ENCODE measurements around the gene COL2A1.
"Not testable (repeated sequence)": the region's sequence is repeated elsewhere in the genome, so short reads cannot be mapped to it uniquely, and the experiment has no call there.

Gene COL2A1

DNA sequence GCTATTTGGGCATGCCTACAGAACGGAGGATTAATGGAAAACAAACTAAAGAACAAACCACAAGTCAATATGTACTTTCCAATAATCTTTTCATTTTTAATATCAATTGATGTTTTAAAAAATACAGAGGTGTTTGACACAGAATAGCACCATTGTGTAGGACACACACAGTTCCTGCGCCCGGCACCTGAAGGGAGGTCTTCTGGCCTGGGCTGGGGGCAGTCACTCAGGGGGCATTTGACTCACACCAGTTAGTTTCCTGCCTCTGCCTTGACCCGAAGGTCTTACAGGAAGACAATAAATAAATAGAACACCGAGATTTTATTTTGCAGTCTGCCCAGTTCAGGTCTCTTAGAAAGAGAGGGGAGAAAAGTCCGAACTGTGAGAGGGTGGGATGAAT, 31.4 kb downstream of the COL2A1 start:
- Histone ChIP-seq H3K4me1 (ENCODE audit: control insufficient read depth, insufficient read depth, low read length) (no peaks in the 10 kb centered on the region), H3K9ac (ENCODE audit: low read length) (no peak overlapping the region), H3K4me3 (ENCODE audit: low read length) (no peak overlapping the region), H3K36me3 (ENCODE audit: control insufficient read depth, insufficient read depth, low read length) (peaks cover 4% of the 10 kb centered on the region), H3K27ac (ENCODE audit: low read depth, low read length) (no peak overlapping the region), H3K27me3 (ENCODE audit: control insufficient read depth, insufficient read depth, low read length) (no peaks in the 10 kb centered on the region)

DNA sequence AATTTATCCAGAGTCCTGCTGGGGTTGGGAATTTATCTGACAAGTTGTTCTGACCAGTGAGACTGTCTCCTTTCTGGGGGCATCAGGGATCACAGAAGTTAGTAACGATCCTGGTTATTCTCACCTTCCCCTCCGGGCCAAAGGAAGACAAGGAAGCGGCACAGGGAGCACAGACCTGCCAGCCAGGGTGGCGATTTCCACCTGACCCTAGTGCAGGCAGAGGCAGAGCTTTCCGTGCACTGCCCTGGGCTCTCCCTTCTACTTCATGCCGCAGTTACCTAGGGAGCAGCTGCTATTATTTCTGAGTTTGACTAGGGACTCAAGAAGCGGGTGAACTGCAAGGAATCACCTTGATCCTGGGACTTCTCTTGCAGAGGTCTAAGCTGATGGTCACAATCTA, 33.4 kb downstream of the COL2A1 start:
- Histone ChIP-seq H3K27me3 (ENCODE audit: control insufficient read depth, insufficient read depth, low read length) (no peaks in the 10 kb centered on the region), H3K4me3 (ENCODE audit: low read length) (no peak overlapping the region), H3K9ac (ENCODE audit: low read length) (no peak overlapping the region), H3K36me3 (ENCODE audit: control insufficient read depth, insufficient read depth, low read length) (peaks cover 8% of the 10 kb centered on the region), H3K27ac (ENCODE audit: low read depth, low read length) (no peak overlapping the region), H3K4me1 (ENCODE audit: control insufficient read depth, insufficient read depth, low read length) (no peaks in the 10 kb centered on the region)

DNA sequence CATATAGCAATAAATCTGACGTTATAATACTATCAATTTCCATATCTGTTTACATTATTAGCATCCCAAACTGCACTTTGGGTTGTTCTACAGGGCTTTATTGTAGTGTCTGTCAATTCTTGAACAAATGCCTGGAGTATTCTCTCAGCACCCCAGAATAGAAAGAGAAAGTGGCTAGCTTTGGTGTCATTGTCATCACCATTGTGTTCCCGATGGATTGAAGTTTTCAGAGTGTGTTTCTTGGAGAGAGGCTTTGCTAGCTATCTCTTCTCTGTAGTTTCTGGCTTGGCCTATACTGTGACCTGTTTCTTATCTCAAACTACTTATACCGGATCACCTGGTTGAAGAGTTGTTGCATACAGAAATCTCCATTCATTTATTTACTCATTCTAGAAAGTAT, 34.4 kb downstream of the COL2A1 start:
- H3K27ac ChIP-seq (ENCODE audit: low read depth, low read length): no peak overlapping the region
- H3K27me3 ChIP-seq (ENCODE audit: control insufficient read depth, insufficient read depth, low read length): no peaks in the 10 kb centered on the region
- H3K4me3 ChIP-seq (ENCODE audit: low read length): no peak overlapping the region
- H3K9ac ChIP-seq (ENCODE audit: low read length): no peak overlapping the region
- peaks cover 8% of the 10 kb centered on the region for H3K36me3 ChIP-seq (ENCODE audit: control insufficient read depth, insufficient read depth, low read length)
- H3K4me1 ChIP-seq (ENCODE audit: control insufficient read depth, insufficient read depth, low read length): no peaks in the 10 kb centered on the region

DNA sequence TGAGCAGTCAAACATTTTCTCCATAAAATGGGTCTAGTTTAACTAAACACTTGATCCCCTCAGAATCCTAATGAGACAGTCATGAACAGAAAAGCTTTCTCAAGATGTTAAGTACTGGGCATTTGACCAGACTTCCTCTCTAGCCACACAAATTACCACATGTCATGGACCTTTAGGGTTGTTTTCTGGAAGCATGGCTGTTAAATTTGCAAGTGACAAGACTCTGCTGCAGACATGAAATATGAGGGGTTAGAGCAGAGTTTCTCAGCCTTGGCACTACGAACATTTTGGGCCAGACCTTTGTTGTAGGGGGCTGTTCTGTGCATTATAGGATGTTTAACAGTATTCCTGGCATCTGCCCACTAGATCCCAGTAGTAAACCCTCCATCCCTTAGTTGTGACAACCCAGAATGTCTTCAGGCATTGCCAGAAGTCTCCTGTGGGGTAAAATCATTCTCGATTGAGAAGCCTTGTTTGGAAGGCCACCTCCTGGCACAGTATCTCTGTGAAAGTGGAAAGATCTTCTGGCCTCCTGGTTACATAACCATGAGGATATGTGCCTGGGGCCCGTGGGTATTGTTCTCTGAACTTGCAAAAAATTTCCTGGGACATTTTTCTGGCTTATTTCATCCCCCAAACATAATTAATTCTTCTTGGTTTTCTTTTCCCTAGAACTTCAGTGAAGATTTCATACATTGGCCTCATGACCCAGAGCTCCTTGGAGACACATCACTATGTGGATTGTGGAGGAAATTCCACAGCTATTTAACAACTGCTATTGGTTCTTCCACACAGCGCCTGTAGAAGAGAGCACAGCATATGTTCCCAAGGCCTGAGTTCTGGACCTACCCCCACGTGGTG, 36.6 kb downstream of the COL2A1 start:
- Histone ChIP-seq H3K27me3 (ENCODE audit: control insufficient read depth, insufficient read depth, low read length) (no peaks in the 10 kb centered on the region), H3K36me3 (ENCODE audit: control insufficient read depth, insufficient read depth, low read length) (peaks cover 8% of the 10 kb centered on the region), H3K9ac (ENCODE audit: low read length) (no peak overlapping the region), H3K27ac (ENCODE audit: low read depth, low read length) (no peak overlapping the region), H3K4me1 (ENCODE audit: control insufficient read depth, insufficient read depth, low read length) (peaks cover 3% of the 10 kb centered on the region), H3K4me3 (ENCODE audit: low read length) (no peak overlapping the region)

DNA sequence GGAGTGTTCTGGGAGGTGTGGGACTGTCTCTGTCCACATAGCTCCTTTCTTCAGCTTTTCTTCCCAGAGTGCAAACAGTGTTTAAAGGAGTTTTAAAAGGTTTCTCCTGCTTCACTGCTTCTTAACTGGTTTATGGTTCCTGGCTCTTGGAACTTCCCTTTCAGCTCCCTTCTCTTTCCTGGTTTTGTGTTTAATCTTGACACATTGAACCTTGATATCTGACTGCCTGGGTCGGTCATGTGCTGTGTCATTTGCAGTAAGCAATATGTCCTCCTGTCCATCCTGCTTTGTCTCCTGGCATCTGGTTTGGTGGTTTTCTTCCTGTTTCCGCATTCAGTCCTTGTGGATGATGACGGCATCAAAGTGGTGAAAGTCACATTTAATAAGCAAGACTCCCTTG, 38.7 kb downstream of the COL2A1 start:
- no peaks in the 10 kb centered on the region for H3K27me3 ChIP-seq (ENCODE audit: control insufficient read depth, insufficient read depth, low read length)
- H3K27ac ChIP-seq (ENCODE audit: low read depth, low read length): no peak overlapping the region
- H3K4me3 ChIP-seq (ENCODE audit: low read length): no peak overlapping the region
- peaks cover 3% of the 10 kb centered on the region for H3K4me1 ChIP-seq (ENCODE audit: control insufficient read depth, insufficient read depth, low read length)
- H3K9ac ChIP-seq (ENCODE audit: low read length): no peak overlapping the region
- H3K36me3 ChIP-seq (ENCODE audit: control insufficient read depth, insufficient read depth, low read length): peaks cover 8% of the 10 kb centered on the region

DNA sequence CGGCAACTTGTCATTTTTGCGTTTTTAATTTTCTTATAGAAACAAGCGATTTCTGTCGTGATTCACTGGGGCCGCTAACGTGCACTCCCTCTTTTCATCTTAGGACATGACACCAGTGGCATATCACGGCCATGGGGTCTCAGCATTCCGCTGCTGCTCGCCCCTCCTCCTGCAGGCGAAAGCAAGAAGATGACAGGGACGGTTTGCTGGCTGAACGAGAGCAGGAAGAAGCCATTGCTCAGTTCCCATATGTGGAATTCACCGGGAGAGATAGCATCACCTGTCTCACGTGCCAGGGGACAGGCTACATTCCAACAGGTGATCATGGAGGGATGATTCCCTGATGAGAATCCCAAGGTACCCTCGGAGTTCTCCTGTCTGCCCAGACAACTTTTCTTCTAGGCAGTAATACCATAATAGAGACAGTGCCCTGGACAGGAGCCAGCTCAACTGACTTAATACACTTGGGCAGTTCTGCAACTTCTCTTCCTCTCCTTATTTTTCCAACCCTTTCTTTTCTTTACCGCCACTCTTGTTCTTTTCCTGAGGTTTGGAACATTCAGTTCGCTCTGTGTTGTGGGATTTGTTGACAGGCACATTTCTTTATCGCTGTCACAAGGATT, 40.1 kb downstream of the COL2A1 start:
- peaks cover 3% of the 10 kb centered on the region for H3K4me1 ChIP-seq (ENCODE audit: control insufficient read depth, insufficient read depth, low read length)
- H3K27me3 ChIP-seq (ENCODE audit: control insufficient read depth, insufficient read depth, low read length): no peaks in the 10 kb centered on the region
- no peak overlapping the region for H3K27ac ChIP-seq (ENCODE audit: low read depth, low read length)
- peaks cover 8% of the 10 kb centered on the region for H3K36me3 ChIP-seq (ENCODE audit: control insufficient read depth, insufficient read depth, low read length)
- H3K4me3 ChIP-seq (ENCODE audit: low read length): peak overlapping the region; percentile 99
- H3K9ac ChIP-seq (ENCODE audit: low read length): peak overlapping the region; percentile 87

DNA sequence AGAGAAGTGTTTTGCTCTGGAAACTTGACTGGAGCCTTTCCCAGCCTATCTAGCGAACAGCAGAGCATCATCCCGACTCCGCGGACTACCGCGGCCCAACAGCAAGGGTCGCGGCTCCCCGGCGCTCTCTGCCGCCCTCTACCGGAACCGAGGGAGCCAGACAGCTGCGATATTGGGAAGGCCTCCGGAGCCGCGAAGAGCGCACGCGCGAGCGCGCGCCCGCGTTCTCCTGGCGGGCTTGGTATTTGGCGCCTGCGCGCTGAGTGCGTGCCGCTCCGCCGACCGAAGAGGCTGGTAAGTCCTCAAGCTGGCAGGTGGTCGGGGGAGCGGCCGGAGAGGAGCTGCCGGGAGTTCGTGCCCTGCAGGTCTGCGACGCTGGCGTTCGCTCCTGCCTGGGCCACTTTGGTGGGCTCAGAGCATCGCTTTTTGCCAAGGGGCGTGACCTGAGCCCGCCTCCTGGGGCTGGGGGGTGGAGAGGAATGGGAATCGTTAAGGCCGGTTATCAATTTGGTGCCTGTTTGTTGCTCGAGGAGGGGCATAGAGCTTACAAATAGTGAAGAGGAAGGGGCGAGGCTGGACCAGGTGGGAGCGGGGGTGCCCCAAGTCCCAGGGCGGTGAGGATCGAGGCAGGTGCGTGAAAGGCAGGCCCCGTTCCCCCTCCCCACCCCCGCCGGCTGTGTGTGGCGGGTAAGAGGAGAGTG, 40.8 kb downstream of the COL2A1 start, which contains the start of gene TMEM106C:
TSS of gene TMEM106C (plus strand) at position 257 of the 701 bp plus-strand sequence. CDS start 641 bp downstream, outside the sequence.
- peak within 1 kb of the TSS; percentile 62 for H3K27ac ChIP-seq (ENCODE audit: low read depth, low read length)
- H3K4me3 ChIP-seq (ENCODE audit: low read length): peak within 1 kb of the TSS; percentile 99
- H3K9ac ChIP-seq (ENCODE audit: low read length): peak within 1 kb of the TSS; percentile 87
- no peaks in the 10 kb centered on the region for H3K27me3 ChIP-seq (ENCODE audit: control insufficient read depth, insufficient read depth, low read length)
- peaks cover 8% of the 10 kb centered on the region for H3K36me3 ChIP-seq (ENCODE audit: control insufficient read depth, insufficient read depth, low read length)
- H3K4me1 ChIP-seq (ENCODE audit: control insufficient read depth, insufficient read depth, low read length): peaks cover 3% of the 10 kb centered on the region

DNA sequence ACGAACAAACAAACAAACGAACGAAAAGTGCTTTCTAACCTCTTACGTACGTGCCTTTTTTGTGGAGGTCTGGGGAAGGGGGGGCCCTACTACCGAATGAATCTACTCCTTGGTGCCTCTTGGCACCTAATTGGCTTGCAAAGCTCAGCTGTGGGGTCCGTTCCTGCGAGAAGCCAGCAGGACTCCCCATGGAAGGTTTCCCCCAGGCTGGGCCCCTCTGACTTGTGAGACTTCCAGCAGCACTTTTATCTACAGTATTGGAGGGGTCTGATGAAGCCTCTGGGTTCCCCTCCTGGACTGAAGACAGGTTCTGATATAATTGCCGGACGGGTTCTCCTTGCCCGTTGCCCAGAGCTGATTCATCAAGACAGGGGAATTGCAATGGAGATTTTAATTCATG, 42.1 kb downstream of the COL2A1 start:
- peaks cover 3% of the 10 kb centered on the region for H3K4me1 ChIP-seq (ENCODE audit: control insufficient read depth, insufficient read depth, low read length)
- no peak overlapping the region for H3K9ac ChIP-seq (ENCODE audit: low read length)
- H3K4me3 ChIP-seq (ENCODE audit: low read length): no peak overlapping the region
- no peak overlapping the region for H3K27ac ChIP-seq (ENCODE audit: low read depth, low read length)
- H3K36me3 ChIP-seq (ENCODE audit: control insufficient read depth, insufficient read depth, low read length): no peaks in the 10 kb centered on the region
- H3K27me3 ChIP-seq (ENCODE audit: control insufficient read depth, insufficient read depth, low read length): no peaks in the 10 kb centered on the region

DNA sequence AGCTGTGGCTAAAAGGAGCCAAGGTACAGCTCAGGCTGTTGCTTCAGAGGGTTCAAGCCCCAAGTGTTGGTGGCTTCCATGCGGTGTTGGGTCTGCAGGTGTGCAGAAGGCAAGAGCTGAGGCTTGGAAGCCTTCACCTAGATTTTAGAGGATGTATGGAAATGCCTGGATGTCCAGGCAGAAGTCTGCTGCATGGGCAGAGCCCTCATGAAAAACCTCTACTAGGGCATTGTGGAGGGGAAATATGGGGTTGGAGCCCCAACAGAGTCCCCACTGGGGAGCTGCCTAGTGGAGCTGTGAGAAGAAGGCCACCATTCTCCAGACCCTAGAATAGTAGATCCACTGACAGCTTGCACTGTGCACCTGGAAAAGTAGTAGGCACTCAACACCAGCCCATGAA, 46.6 kb downstream of the COL2A1 start:
- not testable (repeated sequence) for H3K36me3 ChIP-seq (ENCODE audit: control insufficient read depth, insufficient read depth, low read length); H3K4me1 ChIP-seq (ENCODE audit: control insufficient read depth, insufficient read depth, low read length); H3K4me3 ChIP-seq (ENCODE audit: low read length); H3K9ac ChIP-seq (ENCODE audit: low read length); H3K27me3 ChIP-seq (ENCODE audit: control insufficient read depth, insufficient read depth, low read length); H3K27ac ChIP-seq (ENCODE audit: low read depth, low read length)

DNA sequence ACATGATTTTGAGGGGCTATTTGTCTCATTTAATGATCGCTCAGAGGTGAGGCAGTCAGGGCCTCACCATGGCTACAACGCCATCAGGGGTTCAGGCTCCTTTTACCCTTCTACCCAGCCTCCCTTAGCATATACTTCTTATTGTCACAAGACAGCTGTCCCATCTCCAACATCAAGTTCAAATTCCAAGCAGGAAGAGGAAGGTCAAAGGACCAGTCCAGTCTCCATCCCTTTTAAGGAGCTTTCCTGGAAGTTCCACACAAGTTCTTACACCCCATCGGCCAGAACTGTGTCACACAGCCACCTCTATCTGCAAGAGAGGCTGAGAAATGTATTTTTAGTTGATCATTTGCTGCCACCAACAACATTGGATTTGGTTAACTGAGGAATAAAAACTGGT, 49.2 kb downstream of the COL2A1 start:
- no peak overlapping the region for H3K27ac ChIP-seq (ENCODE audit: low read depth, low read length)
- H3K4me3 ChIP-seq (ENCODE audit: low read length): no peak overlapping the region
- H3K4me1 ChIP-seq (ENCODE audit: control insufficient read depth, insufficient read depth, low read length): no peaks in the 10 kb centered on the region
- H3K36me3 ChIP-seq (ENCODE audit: control insufficient read depth, insufficient read depth, low read length): no peaks in the 10 kb centered on the region
- H3K27me3 ChIP-seq (ENCODE audit: control insufficient read depth, insufficient read depth, low read length): no peaks in the 10 kb centered on the region
- no peak overlapping the region for H3K9ac ChIP-seq (ENCODE audit: low read length)

DNA sequence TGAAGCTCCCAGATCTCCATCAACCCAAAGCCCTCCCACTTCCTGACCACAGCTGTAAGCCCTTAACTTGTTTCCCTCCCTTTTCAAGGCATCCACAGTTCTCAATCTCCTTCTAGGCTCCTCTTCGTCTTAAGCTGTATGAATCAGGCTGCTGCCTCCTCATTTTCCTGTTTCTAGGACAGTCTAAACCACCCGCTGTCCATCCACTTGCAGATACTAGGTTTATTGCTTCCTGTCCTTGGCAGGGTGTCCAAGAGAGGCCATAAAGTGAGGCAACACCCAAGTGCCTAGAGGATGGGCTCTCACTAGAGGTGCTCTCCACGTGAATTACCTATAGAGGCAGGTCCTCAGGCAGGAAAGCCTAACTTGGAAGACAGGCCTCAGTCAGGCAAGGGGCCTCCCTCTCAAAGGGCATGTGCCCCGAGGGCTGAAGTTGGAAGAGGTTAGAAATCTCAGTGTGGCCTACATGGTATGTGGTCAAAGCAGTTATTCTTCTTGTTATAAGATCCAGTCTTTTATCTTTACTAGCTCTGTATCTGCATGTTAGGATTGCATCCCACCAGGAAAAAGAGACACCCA, 49.7 kb downstream of the COL2A1 start:
- no peaks in the 10 kb centered on the region for H3K4me1 ChIP-seq (ENCODE audit: control insufficient read depth, insufficient read depth, low read length)
- no peaks in the 10 kb centered on the region for H3K27me3 ChIP-seq (ENCODE audit: control insufficient read depth, insufficient read depth, low read length)
- H3K36me3 ChIP-seq (ENCODE audit: control insufficient read depth, insufficient read depth, low read length): no peaks in the 10 kb centered on the region
- H3K4me3 ChIP-seq (ENCODE audit: low read length): no peak overlapping the region
- H3K27ac ChIP-seq (ENCODE audit: low read depth, low read length): no peak overlapping the region
- no peak overlapping the region for H3K9ac ChIP-seq (ENCODE audit: low read length)

DNA sequence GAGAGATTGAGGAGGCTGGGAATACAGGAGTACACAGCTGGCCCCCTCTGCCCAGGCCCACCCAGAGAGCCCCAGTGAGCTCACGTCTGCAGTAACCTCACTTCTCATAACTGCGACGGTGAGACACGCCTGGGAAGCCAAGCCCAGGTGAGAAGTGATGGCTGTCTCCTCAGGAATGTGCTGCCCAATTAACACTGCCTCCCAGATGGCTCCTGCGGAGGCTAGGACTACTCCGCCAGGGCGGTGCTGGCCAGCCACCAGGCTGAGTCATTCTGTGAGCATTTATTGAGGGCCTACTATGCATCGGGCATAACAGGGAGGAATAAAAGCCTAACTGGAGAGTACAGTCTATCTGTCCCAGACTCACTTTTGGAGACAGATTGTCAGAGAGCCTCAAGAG, 50.2 kb downstream of the COL2A1 start:
- H3K27me3 ChIP-seq (ENCODE audit: control insufficient read depth, insufficient read depth, low read length): no peaks in the 10 kb centered on the region

More for the DNA sequence above, 50.2 kb downstream of the COL2A1 start:
- Histone ChIP-seq H3K4me3 (ENCODE audit: low read length) (no peak overlapping the region), H3K4me1 (ENCODE audit: control insufficient read depth, insufficient read depth, low read length) (no peaks in the 10 kb centered on the region), H3K27ac (ENCODE audit: low read depth, low read length) (no peak overlapping the region), H3K36me3 (ENCODE audit: control insufficient read depth, insufficient read depth, low read length) (no peaks in the 10 kb centered on the region), H3K9ac (ENCODE audit: low read length) (no peak overlapping the region)
